Vagina (tissue), 2 donors: ENCODE results near the gene AMIGO2. TPM values are rescaled to one million over a fixed set of nuclear protein-coding genes. Genes with fewer than 3 reads are reported as not detected.

Experiments used
- DNase-seq, 2 donors: peaks; one replicate each; pipeline ENCODE4 v3.0.0-alpha.2; 2017; ENCODE audit errors: extremely low spot score in 2 of 2
- H3K27ac ChIP-seq: fragments of 200-600 bp; sonication (generic); one replicate; pipeline ENCODE4 v1.5.1; 2019
- H3K27me3 ChIP-seq: fragments of 200-600 bp; sonication (generic); one replicate; pipeline ENCODE4 v1.5.1; 2019
- H3K36me3 ChIP-seq, 2 donors: fragments of 200-600 bp; sonication (generic); one replicate each; pipeline ENCODE4 v1.5.1; 2017 to 2019
- H3K4me1 ChIP-seq: fragments of 200-600 bp; sonication (generic); one replicate; pipeline ENCODE4 v1.5.1; 2019
- H3K4me3 ChIP-seq, 2 donors: fragments of 200-600 bp; sonication (generic); 1 replicate in 1 of 2; 2 replicates in 1 of 2; pipeline ENCODE4 v1.5.1; 2016 to 2019
- H3K9me3 ChIP-seq: fragments of 200-600 bp; sonication (generic); one replicate; pipeline ENCODE4 v1.5.1; 2019
- CTCF ChIP-seq, 3 experiments: fragments of 450-650 bp in 2 of 3; fragments of 200-600 bp in 1 of 3; sonication (generic) in 1 of 3; IDR thresholded peaks; one replicate each; pipeline ENCODE4 v1.5.1; 2017 to 2019; ENCODE audit warnings: antibody characterized with exemption in 3 of 3, mild to moderate bottlenecking in 2 of 3, moderate library complexity in 2 of 3
- POLR2A ChIP-seq, 2 donors: fragments of 450-650 bp; IDR thresholded peaks; one replicate each; pipeline ENCODE4 v1.6.1; 2017; ENCODE audit warnings: antibody characterized with exemption in 2 of 2, mild to moderate bottlenecking in 2 of 2, moderate library complexity in 2 of 2
- POLR2AphosphoS5 ChIP-seq, 2 donors: sonication (generic); formaldehyde crosslinking; IDR thresholded peaks; one replicate each; pipeline ENCODE4 v1.9.0; 2017; ENCODE audit warnings: antibody characterized with exemption in 2 of 2, mild to moderate bottlenecking in 2 of 2, low read depth in 1 of 2; ENCODE audit not compliant: insufficient read depth in 1 of 2
- intact Hi-C: fragments of 100-400 bp; cut with DNase I; formaldehyde crosslinking; loops from one replicate; pipeline ENCODE4 v1.15.1; 2023
- total RNA-seq: library from RNA; depleted of rRNA; stranded (reverse); fragments of >200 nt; gene quantifications from one replicate; pipeline ENCODE4 v1.2.3, GENCODE V29; 2016

The AMIGO2 gene
- total RNA-seq, 1 donor from 2014 or later = 20.4 TPM

GRCh38 chr12:47091009-47091408 lies 11.2 kb upstream of the AMIGO2 start:
- TF ChIP-seq POLR2A (IDR thresholded peaks at IDR 0.05) = no peak
- no peak for TF ChIP-seq POLR2AphosphoS5 (IDR thresholded peaks at IDR 0.05; ENCODE audit: insufficient read depth in 1 of 2, low read depth in 1 of 2)
- TF ChIP-seq CTCF (IDR thresholded peaks at IDR 0.05) = no peak
- Histone ChIP-seq H3K27ac (no peak overlapping the region), H3K4me1 (peaks cover 22% of the 10 kb centered on the region), H3K9me3 (no peaks in the 10 kb centered on the region), H3K27me3 (no peaks in the 10 kb centered on the region), H3K4me3 (no peak overlapping the region), H3K36me3 (no peaks in the 10 kb centered on the region)
- no peak for DNase-seq
- intact Hi-C loops = no loop called here

- H3K9me3 ChIP-seq = no peaks in the 10 kb centered on the region
- H3K36me3 ChIP-seq = no peaks in the 10 kb centered on the region
- intact Hi-C loops = no loop called here
- H3K4me1 ChIP-seq = peaks cover 40% of the 10 kb centered on the region
- no peak overlapping the region for H3K4me3 ChIP-seq
- DNase-seq = no peak
- no peak for TF ChIP-seq CTCF (IDR thresholded peaks at IDR 0.05)
- TF ChIP-seq POLR2A (IDR thresholded peaks at IDR 0.05) = no peak
- TF ChIP-seq POLR2AphosphoS5 (IDR thresholded peaks at IDR 0.05; ENCODE audit: insufficient read depth in 1 of 2, low read depth in 1 of 2) = no peak
- no peaks in the 10 kb centered on the region for H3K27me3 ChIP-seq
- H3K27ac ChIP-seq = peak overlapping the region; percentile 46
Measured at GRCh38 chr12:47088021-47088944, 8.5 kb upstream of the AMIGO2 start.

- no peak overlapping the region for H3K4me3 ChIP-seq
- H3K27ac ChIP-seq = no peak overlapping the region
- no peak for DNase-seq
- no peaks in the 10 kb centered on the region for H3K27me3 ChIP-seq
- TF ChIP-seq POLR2AphosphoS5 (IDR thresholded peaks at IDR 0.05; ENCODE audit: insufficient read depth in 1 of 2, low read depth in 1 of 2) (no peak), POLR2A (IDR thresholded peaks at IDR 0.05) (no peak), CTCF (IDR thresholded peaks at IDR 0.05) (no peak)
- no peaks in the 10 kb centered on the region for H3K36me3 ChIP-seq
- peaks cover 47% of the 10 kb centered on the region for H3K4me1 ChIP-seq
- intact Hi-C loops = no loop called here
- no peaks in the 10 kb centered on the region for H3K9me3 ChIP-seq
Measured at GRCh38 chr12:47087088-47087688, 7.4 kb upstream of the AMIGO2 start.

GRCh38 chr12:47085815-47086252 lies 6.1 kb upstream of the AMIGO2 start:
- TF ChIP-seq POLR2A (IDR thresholded peaks at IDR 0.05) (no peak), POLR2AphosphoS5 (IDR thresholded peaks at IDR 0.05; ENCODE audit: insufficient read depth in 1 of 2, low read depth in 1 of 2) (peak in 1 of 2 donors; percentile 12)
- no peak overlapping the region for H3K27ac ChIP-seq
- no peaks in the 10 kb centered on the region for H3K27me3 ChIP-seq
- H3K36me3 ChIP-seq = no peaks in the 10 kb centered on the region
- intact Hi-C loops = no loop called here
- H3K9me3 ChIP-seq = no peaks in the 10 kb centered on the region
- DNase-seq = no peak
- peaks cover 60% of the 10 kb centered on the region for H3K4me1 ChIP-seq
- H3K4me3 ChIP-seq = no peak overlapping the region

- peak overlapping the region; percentile 26 for H3K27ac ChIP-seq
- no peak for DNase-seq
- TF ChIP-seq CTCF (IDR thresholded peaks at IDR 0.05) (no peak), POLR2AphosphoS5 (IDR thresholded peaks at IDR 0.05; ENCODE audit: insufficient read depth in 1 of 2, low read depth in 1 of 2) (no peak), POLR2A (IDR thresholded peaks at IDR 0.05) (no peak)
- peaks cover 62% of the 10 kb centered on the region for H3K4me1 ChIP-seq
- no peak overlapping the region for H3K4me3 ChIP-seq
- intact Hi-C loops = loop anchor here (5.0 kb wide), 1 partner anchor 682 kb away; no protein-coding TSS in a partner anchor
- no peaks in the 10 kb centered on the region for H3K27me3 ChIP-seq
- H3K9me3 ChIP-seq = no peaks in the 10 kb centered on the region
- H3K36me3 ChIP-seq = no peaks in the 10 kb centered on the region
Measured at GRCh38 chr12:47084172-47084571, 4.4 kb upstream of the AMIGO2 start.
